Neuronal stem cell (in vitro differentiated cells): ENCODE data around the gene GLUD2.

Experiments
- DNase-seq: peaks from one replicate; pipeline ENCODE4 v3.0.0-alpha.2; 2013; ENCODE audit warnings: low spot score
- H2AFZ ChIP-seq: one replicate; pipeline ENCODE4 v1.6.1; 2013; ENCODE audit warnings: mild to moderate bottlenecking, low read length, inconsistent platforms
- H2AK5ac ChIP-seq: 2 replicates; pipeline ENCODE4 v1.6.1; 2013; ENCODE audit warnings: low read depth, mild to moderate bottlenecking, inconsistent platforms, low read length, moderate library complexity, mixed read lengths
- H2BK120ac ChIP-seq: 2 replicates; pipeline ENCODE4 v1.6.1; 2013; ENCODE audit warnings: low read depth, mild to moderate bottlenecking, inconsistent platforms, low read length, moderate library complexity, mixed read lengths
- H2BK12ac ChIP-seq: one replicate; pipeline ENCODE4 v1.6.1; 2013; ENCODE audit warnings: low read length, inconsistent platforms
- H2BK15ac ChIP-seq: 2 replicates; pipeline ENCODE4 v1.6.1; 2013; ENCODE audit warnings: mild to moderate bottlenecking, low read length, inconsistent platforms, mixed read lengths
- H2BK5ac ChIP-seq: one replicate; pipeline ENCODE4 v1.6.1; 2013; ENCODE audit warnings: inconsistent platforms, mild to moderate bottlenecking, low read length, moderate library complexity
- H3K14ac ChIP-seq: one replicate; pipeline ENCODE4 v1.6.1; 2013; ENCODE audit warnings: low read length, inconsistent platforms
- H3K18ac ChIP-seq: 2 replicates; pipeline ENCODE4 v1.6.1; 2013; ENCODE audit warnings: low read length, inconsistent platforms
- H3K23ac ChIP-seq: 2 replicates; pipeline ENCODE4 v1.6.1; 2013; ENCODE audit warnings: low read depth, mild to moderate bottlenecking, mixed read lengths, low read length, inconsistent platforms; ENCODE audit not compliant: poor library complexity
- H3K27ac ChIP-seq: replicated peaks from 3 replicates; pipeline ENCODE4 v1.5.1; 2013; ENCODE audit warnings: low read length, inconsistent platforms
- H3K27me3 ChIP-seq, 3 experiments: 2 replicates each; pipeline ENCODE4 v1.6.1; 2013; ENCODE audit warnings: low read length in 3 of 3, mild to moderate bottlenecking in 2 of 3, inconsistent platforms in 1 of 3, low read depth in 1 of 3, mixed read lengths in 1 of 3, moderate library complexity in 1 of 3; ENCODE audit not compliant: control insufficient read depth in 3 of 3, insufficient read depth in 3 of 3
- H3K36me3 ChIP-seq, 2 donors: replicated peaks in 1 of 2; 2 replicates each; pipeline ENCODE4 v1.6.1; 2013; ENCODE audit warnings: low read length in 2 of 2; ENCODE audit not compliant: control insufficient read depth in 2 of 2, insufficient read depth in 2 of 2
- H3K4ac ChIP-seq: 2 replicates; pipeline ENCODE4 v1.6.1; 2013; ENCODE audit warnings: inconsistent platforms, mild to moderate bottlenecking, low read length, moderate library complexity
- H3K4me1 ChIP-seq, 2 donors: 1 replicate in 1 of 2; 2 replicates in 1 of 2; pipeline ENCODE4 v1.6.1; 2013; ENCODE audit warnings: low read length in 2 of 2, low read depth in 1 of 2; ENCODE audit not compliant: control insufficient read depth in 2 of 2, insufficient read depth in 1 of 2
- H3K4me2 ChIP-seq: one replicate; pipeline ENCODE4 v1.6.1; 2013; ENCODE audit warnings: mild to moderate bottlenecking, low read length, inconsistent platforms; ENCODE audit not compliant: insufficient read depth, poor library complexity, severe bottlenecking
- H3K4me3 ChIP-seq, 2 donors: 2 replicates each; pipeline ENCODE4 v1.5.1; 2013; ENCODE audit warnings: low read length in 2 of 2, mild to moderate bottlenecking in 2 of 2, inconsistent platforms in 1 of 2, moderate library complexity in 1 of 2
- H3K79me1 ChIP-seq: one replicate; pipeline ENCODE4 v1.6.1; 2013; ENCODE audit warnings: low read depth, mild to moderate bottlenecking, inconsistent platforms, low read length, moderate library complexity
- H3K9ac ChIP-seq: one replicate; pipeline ENCODE4 v1.6.1; 2013; ENCODE audit warnings: mild to moderate bottlenecking, low read depth, low read length, inconsistent platforms; ENCODE audit not compliant: poor library complexity
- H3K9me3 ChIP-seq, 2 donors: replicated peaks in 1 of 2; 2 replicates each; pipeline versions ENCODE3 to v1.6.1; 2013; ENCODE audit warnings: low read length in 2 of 2, mild to moderate bottlenecking in 2 of 2, inconsistent platforms in 1 of 2, low read depth in 1 of 2, mixed read lengths in 1 of 2, moderate library complexity in 1 of 2; ENCODE audit not compliant: control insufficient read depth in 2 of 2, insufficient read depth in 1 of 2
- H4K8ac ChIP-seq: one replicate; pipeline ENCODE4 v1.6.1; 2013; ENCODE audit warnings: low read depth, mild to moderate bottlenecking, inconsistent platforms, low read length, moderate library complexity
- H4K91ac ChIP-seq: one replicate; pipeline ENCODE4 v1.6.1; 2013; ENCODE audit warnings: low read length, low read depth, mild to moderate bottlenecking, inconsistent platforms; ENCODE audit not compliant: poor library complexity
- WGBS, 2 donors: extraction: QIAGEN DNeasy Blood & Tissue Kit; methylation state at CpG; one replicate each; pipeline ENCODE4 v1.1.7; 2013; ENCODE audit warnings: missing lambda C conversion rate in 2 of 2, mixed read lengths in 1 of 2; ENCODE audit not compliant: insufficient read length in 2 of 2, insufficient replicate concordance in 1 of 2; ENCODE audit errors: extremely low coverage in 2 of 2; 5-methylcytosine and 5-hydroxymethylcytosine counted together

Gene GLUD2

DNA sequence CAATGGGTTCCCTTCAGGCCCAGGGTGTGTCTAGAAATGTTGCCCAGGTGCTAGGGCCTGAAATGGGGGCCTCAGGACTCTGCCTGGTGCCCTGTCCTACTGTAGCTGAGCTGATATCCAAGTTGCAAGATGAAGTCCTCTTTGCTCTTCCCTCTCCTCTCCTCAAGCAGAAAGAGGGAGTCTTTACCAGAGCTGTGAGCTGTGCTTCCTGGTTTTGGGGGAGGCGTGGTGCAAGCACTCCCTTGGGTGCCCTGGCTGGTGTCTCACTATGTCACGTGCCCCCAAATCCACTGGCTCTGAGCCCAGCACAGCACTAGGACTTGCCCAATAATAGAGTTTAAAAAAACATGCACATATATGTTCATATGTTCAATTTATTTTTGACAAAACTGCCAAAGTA, 32.6 kb upstream of the GLUD2 start:
- H3K23ac ChIP-seq, result no peak overlapping the region
- no peak overlapping the region for H3K4ac ChIP-seq
- DNase-seq, result no peak
- H3K27ac ChIP-seq, result no peak overlapping the region
- no peak overlapping the region for H3K9ac ChIP-seq
- no peak overlapping the region for H3K18ac ChIP-seq
- H4K91ac ChIP-seq, result no peak overlapping the region
- H2AK5ac ChIP-seq, result no peak overlapping the region
- H3K4me1 ChIP-seq, result no peaks in the 10 kb centered on the region
- H3K14ac ChIP-seq, result no peak overlapping the region
- no peak overlapping the region for H2BK5ac ChIP-seq
- no peaks in the 10 kb centered on the region for H3K36me3 ChIP-seq
- no peaks in the 10 kb centered on the region for H3K27me3 ChIP-seq
- no peaks in the 10 kb centered on the region for H3K9me3 ChIP-seq
- H2BK120ac ChIP-seq, result no peak overlapping the region
- H3K79me1 ChIP-seq, result no peaks in the 10 kb centered on the region
- WGBS, 2 donors, result no CpG with 5 or more reads among the region's 2 CpGs
- H3K4me2 ChIP-seq, result no peak overlapping the region
- H2BK15ac ChIP-seq, result no peak overlapping the region
- H2BK12ac ChIP-seq, result no peak overlapping the region
- H2AFZ ChIP-seq, result no peak overlapping the region
- no peak overlapping the region for H3K4me3 ChIP-seq
- no peak overlapping the region for H4K8ac ChIP-seq

DNA sequence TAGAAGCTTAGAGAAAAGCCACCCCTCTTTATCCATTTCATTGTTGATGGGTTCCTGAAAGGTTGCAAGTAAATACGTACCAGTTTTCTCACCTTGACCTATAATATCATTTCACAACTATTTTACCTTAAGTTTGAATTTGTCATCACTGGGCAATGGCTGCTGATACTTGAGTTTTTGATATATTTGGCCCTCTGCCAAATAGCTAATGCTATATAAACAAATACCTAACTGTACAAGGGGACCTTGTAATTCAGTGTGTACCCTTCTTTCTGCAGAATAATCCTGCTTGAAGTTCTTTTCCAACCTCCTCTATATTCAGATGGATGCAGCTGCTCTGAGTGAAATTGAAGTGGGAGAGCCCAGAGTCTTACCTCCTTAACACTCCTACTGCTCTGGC, 19.0 kb upstream of the GLUD2 start:
- no peak overlapping the region for H3K4me2 ChIP-seq
- no peak overlapping the region for H3K23ac ChIP-seq
- WGBS, 2 donors, result no CpG with 5 or more reads among the region's 1 CpG
- H3K9ac ChIP-seq, result no peak overlapping the region
- no peaks in the 10 kb centered on the region for H3K4me1 ChIP-seq
- H3K14ac ChIP-seq, result no peak overlapping the region
- H3K79me1 ChIP-seq, result no peaks in the 10 kb centered on the region
- H3K36me3 ChIP-seq, result no peaks in the 10 kb centered on the region
- no peak overlapping the region for H2AFZ ChIP-seq
- H3K9me3 ChIP-seq, result no peaks in the 10 kb centered on the region
- H3K4me3 ChIP-seq, result no peak overlapping the region
- no peak overlapping the region for H3K4ac ChIP-seq
- no peak overlapping the region for H2BK12ac ChIP-seq
- no peak overlapping the region for H3K18ac ChIP-seq
- H4K8ac ChIP-seq, result no peak overlapping the region
- no peak overlapping the region for H2BK120ac ChIP-seq
- H3K27ac ChIP-seq, result no peak overlapping the region
- no peak overlapping the region for H4K91ac ChIP-seq
- peaks cover 0 to 14% (median 0%) of the 10 kb centered on the region in 3 experiments for H3K27me3 ChIP-seq
- H2BK15ac ChIP-seq, result no peak overlapping the region
- H2BK5ac ChIP-seq, result no peak overlapping the region
- DNase-seq, result no peak
- no peak overlapping the region for H2AK5ac ChIP-seq

DNA sequence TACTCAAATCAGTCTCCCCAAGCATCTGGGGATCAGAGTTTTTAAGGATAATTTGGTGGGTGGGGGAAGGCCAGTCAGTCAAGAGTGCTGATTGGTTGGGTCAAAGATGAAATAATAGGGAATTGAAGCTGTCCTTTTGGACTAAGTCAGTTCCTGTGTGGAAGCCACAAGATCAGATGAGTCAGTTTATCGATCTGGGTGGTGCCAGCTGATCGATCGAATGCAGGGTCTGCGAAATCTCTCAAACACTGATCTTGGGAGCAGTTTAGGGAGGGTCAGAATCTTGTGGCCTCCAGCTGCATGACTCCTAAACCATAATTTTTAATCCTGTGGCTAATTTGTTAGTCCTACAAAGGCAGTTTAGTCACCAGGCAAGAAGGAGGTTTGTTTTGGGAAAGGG, 17.3 kb upstream of the GLUD2 start:
- H4K8ac ChIP-seq, result no peak overlapping the region
- H2BK5ac ChIP-seq, result no peak overlapping the region
- peaks cover 0 to 14% (median 0%) of the 10 kb centered on the region in 3 experiments for H3K27me3 ChIP-seq
- no peak overlapping the region for H3K9ac ChIP-seq
- no peak overlapping the region for H2BK12ac ChIP-seq
- no peaks in the 10 kb centered on the region for H3K9me3 ChIP-seq
- H3K36me3 ChIP-seq, result no peaks in the 10 kb centered on the region
- H2AK5ac ChIP-seq, result no peak overlapping the region
- no peak for DNase-seq
- no peak overlapping the region for H3K27ac ChIP-seq
- H2AFZ ChIP-seq, result no peak overlapping the region
- no peak overlapping the region for H3K4me2 ChIP-seq
- no peak overlapping the region for H3K4me3 ChIP-seq
- H2BK15ac ChIP-seq, result no peak overlapping the region
- H4K91ac ChIP-seq, result no peak overlapping the region
- no peak overlapping the region for H3K14ac ChIP-seq
- no peaks in the 10 kb centered on the region for H3K79me1 ChIP-seq
- H2BK120ac ChIP-seq, result no peak overlapping the region
- WGBS, 2 donors, result no CpG with 5 or more reads among the region's 4 CpGs
- no peak overlapping the region for H3K23ac ChIP-seq
- H3K18ac ChIP-seq, result no peak overlapping the region
- no peaks in the 10 kb centered on the region for H3K4me1 ChIP-seq
- no peak overlapping the region for H3K4ac ChIP-seq

- no peak overlapping the region for H4K8ac ChIP-seq
- no peaks in the 10 kb centered on the region for H3K4me1 ChIP-seq
- no peak overlapping the region for H2BK15ac ChIP-seq
- H3K4me3 ChIP-seq, result no peak overlapping the region
- no peak overlapping the region for H3K4me2 ChIP-seq
- no peaks in the 10 kb centered on the region for H3K79me1 ChIP-seq
- H3K27ac ChIP-seq, result no peak overlapping the region
- H2BK120ac ChIP-seq, result no peak overlapping the region
- H2BK12ac ChIP-seq, result no peak overlapping the region
- no peak overlapping the region for H2AFZ ChIP-seq
- no peak overlapping the region for H2BK5ac ChIP-seq
- no peak overlapping the region for H3K9ac ChIP-seq
- WGBS, 2 donors, result no CpG with 5 or more reads among the region's 2 CpGs
- no peak for DNase-seq
- H3K9me3 ChIP-seq, result no peaks in the 10 kb centered on the region
- H3K14ac ChIP-seq, result no peak overlapping the region
- H3K27me3 ChIP-seq, result peaks cover 0 to 7% (median 0%) of the 10 kb centered on the region in 3 experiments
- H2AK5ac ChIP-seq, result no peak overlapping the region
- no peak overlapping the region for H4K91ac ChIP-seq
- H3K36me3 ChIP-seq, result no peaks in the 10 kb centered on the region
- H3K18ac ChIP-seq, result no peak overlapping the region
- H3K23ac ChIP-seq, result no peak overlapping the region
- no peak overlapping the region for H3K4ac ChIP-seq
Observed at GRCh38 chrX:121032531-121032930, 14.9 kb upstream of the GLUD2 start.
